DMS53 (cell line): ENCODE results near the gene PRRT1B.

Experiments
- DNase-seq: peaks from one replicate; lab custom pipeline; 2025; lab: John Stamatoyannopoulos, UW

PRRT1B gene

DNA sequence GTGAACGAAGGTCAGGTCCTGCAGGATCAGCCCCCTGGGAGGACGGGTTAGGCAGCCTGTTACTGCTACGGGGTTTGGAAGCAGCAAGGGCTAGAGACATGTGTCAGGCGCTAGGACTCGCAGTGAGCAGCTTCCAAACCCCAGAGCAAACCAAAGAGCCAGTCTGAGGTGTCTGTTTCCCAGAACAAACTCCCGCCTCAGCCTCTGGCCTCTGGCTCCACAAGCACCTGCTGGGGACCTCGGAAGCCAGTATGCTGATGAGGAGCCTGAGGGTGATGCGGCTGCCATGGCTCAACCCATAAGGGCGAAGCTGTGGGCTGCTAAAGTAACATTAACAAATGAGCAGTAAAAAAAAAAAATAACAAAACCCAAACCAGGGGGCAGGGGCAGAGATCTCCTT, 35.0 kb downstream of the PRRT1B start:
- DNase-seq, result no peak

DNA sequence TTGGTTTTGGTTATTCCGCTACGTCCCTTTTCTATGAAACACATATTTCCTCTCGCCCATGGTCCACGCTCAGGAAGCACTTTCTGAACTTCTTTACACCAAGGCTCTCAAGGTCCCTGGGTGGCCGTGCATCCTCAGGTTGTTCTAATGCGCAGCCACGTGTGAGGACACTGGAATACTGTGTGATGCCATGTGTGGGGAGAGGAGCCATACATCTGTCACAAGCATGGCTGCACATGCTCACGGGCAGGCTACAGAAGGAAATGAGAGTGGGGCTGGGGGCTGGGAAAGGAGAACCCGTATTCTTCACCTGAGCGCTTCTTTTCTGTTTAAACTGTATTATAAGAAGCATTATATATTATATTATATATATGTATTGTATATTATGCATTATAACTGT, 36.7 kb downstream of the PRRT1B start:
- DNase-seq, result no peak

DNA sequence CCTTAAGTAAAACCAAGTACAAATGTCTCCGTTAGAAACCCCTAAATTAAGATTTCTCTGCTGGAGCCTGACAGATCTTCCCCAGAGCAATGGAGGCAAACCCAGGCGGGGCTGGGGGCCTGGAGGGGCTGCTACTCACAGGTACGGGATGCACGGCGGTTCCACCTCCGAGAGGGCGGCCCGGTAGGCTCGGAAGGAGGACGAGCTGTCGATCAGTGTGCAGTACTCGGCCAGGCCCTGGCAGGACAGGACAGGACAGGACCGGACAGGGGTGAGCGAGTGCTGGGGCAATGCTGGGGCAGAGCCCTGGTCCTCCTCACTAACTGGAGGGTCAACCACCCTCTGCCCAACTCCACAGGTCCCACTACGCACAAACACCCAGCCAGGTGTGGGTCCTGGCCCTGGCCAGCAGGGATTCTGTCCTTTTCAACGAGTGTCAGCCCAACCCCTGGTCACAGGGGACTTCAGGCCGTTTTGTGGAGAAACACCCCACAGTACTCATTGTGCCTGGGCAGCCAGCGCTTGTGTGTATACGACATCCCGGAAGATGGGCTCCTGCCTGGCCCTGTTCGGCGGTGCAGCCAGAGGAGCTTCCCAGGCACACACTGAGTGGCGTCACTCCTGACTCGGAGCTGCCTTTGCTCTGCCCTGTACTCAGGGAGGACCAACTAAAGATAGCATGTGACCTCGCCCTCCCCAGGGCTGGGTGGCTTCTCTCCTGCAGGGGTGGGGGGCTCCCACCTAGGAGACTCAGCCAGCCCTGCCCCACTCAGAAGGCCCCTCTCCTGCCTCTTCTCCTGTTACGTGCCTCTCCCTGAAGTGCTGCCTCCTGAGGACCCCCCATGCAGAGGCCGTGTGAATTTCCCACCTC, 37.4 kb downstream of the PRRT1B start:
- no peak for DNase-seq

DNA sequence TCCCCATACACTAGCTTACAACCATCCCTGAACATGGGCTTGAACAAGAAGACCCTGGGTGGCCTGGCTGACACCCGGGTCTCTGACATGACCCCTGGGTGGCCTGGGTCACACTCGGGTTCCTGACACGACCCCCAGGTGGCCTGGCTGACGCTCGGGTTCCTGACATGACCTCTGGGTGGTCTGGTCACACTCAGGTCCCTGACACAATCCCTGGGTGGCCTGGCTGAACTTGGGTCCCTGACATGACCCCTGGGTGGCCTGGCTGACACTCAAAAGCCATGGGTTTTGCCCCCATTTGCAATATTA, 38.0 kb downstream of the PRRT1B start:
- DNase-seq, result no peak

DNA sequence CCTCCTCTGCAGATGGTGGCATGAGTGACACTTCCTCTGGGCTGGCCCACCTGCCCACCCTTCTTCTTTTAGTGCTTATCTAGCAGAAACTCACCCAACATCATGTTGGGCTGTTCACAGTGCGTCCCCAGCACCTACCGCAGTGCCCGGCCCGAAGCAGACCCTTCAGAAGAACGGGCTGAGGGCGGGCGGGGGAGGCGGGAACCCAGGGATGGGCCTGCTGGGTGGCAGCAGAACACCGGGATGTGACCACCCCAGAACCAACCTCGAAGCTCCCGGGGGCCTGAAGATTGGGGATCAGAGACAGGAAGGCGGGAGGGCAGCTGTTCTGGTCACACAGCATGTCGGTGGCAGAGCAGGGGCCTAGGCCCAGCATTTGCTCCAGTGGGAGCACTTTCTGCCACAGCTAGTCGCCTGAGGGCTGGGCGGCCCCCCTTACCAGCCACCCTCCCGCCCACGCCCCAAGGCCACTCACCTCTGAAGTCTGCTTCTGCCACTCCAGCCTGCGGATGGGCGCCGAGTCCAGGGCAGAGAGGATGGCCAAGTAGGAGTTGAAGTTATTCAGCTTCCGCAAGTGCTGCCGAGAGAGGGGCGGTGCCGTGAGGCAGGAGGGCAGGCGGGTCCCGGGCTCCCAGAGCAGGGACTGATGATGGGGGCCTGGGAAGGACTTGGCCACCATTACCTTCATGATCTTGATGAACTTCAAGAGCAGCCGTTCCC, 38.7 kb downstream of the PRRT1B start:
- no peak for DNase-seq

DNA sequence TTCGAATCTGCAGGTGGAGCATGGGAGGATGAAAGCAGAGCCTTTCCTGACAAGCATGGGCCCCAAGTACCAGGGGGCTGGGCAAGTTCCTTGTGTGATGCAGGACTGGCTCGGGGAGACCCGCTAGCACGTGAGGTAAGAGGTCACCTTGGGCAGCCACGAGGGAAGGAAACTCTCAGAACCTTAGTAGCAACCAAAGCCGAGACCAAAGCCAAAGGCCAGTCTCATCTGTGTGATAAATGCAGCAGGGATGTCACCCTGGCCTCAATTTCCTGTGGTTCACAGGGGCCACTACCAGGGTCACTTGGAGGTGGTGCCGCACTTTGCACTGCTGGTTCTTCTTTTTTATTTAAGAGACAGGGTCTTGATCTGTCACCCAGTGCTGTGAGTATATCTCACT, 39.5 kb downstream of the PRRT1B start:
- DNase-seq, result no peak

DNA sequence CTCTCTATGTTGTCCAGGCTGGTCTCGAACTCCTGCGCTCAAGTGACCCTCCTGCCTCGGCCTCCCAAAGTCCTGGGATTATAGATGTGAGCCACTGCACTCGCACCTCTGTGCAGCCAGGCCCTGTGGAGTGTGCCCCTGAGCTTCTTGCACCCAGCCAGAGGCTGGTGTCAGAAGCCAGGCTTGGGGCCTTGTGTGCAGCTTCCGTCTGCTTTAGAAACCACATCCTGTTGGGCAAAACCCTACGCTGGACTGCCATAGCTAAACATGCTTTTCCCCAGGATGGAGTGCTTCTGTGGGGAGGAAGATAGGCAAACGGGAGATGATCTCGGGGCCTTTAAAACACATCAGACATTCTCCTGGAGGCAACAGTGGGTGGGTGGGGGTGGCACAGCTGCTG, 40.1 kb downstream of the PRRT1B start:
- no peak for DNase-seq

DNA sequence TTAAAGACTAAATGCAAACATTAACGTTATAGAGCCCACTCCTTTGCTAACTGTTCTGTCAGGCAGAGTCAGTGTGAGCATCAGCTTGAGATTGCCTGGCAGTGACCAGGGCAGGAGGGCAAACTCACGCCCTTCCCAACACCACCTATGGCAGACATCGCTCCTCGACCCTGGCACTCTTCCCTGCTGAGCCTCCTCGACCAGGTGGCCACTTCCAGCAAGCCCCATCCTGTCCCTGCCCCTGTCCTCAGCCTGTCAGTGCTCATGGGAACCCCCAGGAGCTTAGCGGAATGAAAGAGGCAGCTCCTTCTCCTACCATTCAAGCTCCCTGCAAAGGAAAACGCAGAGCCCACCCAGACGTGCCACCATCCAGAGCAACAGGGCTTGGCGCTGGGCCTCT, 42.0 kb downstream of the PRRT1B start:
- DNase-seq, result no peak

DNA sequence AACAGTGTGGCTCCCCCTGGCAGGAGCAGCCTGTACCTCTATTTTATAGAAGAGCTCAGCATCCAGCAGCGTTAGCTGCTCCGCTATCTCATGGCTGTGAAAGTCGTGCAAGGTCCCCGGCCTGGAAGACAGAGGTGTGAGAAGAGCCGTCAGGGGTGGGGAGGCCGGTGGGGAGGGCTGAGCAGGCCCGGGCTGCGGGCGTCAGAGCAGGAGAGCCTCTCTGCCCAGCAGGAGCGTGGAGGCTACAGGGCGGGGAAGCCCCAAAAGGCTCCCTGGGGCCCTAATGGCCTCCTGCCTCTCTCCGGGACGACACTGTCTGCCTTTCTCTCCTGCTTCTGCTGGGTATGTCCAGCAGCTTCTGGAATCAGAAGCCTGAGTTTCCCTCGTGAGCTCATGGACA, 42.6 kb downstream of the PRRT1B start:
- no peak for DNase-seq

DNA sequence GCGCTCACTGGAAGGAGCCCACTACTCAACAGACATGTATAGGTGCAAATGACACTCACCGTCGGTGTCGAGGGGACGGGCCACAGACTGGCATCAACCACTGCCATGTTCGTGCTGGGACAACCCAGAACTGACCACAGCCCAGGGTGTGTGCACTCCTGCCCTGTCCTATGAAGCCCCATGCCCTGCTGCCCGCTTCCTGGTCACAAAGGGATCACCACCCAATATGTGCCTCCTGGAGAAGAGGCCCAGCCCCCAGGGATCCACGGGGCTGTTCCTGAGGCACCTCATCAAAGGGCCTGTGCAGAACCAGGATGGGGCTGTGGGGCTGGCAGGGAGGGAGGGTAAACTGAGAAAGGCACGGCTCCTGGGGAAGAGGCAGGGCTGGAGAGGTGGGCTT, 43.1 kb downstream of the PRRT1B start:
- DNase-seq, result no peak

DNA sequence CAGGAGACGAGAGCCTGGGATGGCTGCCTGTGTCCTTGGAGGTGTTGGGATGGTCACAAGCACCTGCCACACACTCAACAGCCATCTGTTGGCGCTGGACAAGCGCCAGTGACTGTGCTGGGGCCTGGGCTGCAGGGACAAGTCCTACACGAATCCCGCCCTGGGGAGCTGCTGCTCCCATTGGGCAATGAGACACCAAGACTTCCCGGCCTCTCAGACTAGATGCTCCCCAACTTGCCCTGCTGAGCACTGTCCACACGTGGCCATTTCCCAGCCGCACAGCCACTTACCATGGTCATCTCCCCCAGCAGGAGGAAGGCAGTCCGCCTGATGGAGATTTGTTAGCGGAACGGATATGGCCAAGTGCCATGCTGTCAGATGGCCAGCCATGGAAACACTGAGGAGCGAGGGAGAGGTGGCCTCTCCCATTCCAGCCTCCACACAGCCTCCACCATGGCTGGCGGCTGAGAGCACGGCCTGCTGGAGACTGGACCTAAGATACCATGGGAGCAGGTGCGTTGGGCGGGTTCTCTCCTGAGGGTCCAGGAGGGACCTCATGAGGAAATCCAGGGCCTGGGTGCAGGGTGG, 43.9 kb downstream of the PRRT1B start:
- peak; percentile 42 for DNase-seq

DNA sequence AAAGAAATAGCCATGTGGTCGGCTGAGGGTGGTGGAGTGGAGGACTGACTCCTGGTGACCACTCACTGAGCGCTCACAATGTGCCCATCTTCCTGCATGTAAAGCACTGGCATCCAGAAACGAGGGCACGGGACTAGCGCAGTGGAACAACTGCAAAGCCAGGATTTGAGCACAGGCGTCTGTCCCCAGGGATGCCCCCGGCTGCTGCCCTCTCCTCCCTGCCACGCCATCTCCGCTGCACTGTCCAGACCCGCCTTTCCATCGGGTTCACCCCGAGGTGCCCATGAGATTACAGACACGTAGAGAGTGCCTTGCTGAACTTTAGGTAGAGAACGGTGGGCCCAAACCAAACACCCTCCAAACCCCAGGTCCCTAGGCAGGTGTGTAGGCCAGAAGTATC, 44.7 kb downstream of the PRRT1B start:
- DNase-seq, result no peak

DNA sequence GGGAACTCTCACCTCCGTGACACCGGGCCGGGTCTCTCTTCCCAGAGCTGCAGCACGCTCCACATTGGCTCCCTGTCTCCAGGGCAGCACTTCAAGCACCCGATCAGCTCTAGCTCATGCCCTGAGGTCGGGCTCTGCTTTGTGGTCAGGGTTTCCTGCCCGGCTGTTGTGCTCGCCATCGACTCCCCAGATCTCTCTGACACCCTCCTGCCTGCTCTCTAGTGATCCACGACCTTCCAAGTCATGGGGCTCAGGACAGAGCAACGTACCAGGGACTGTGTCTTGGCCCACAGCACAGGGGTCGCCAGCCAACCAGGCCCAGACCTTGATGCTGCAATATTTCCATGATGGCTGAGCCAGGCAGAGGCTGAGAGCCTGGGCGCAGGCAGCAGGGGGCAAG, 45.1 kb downstream of the PRRT1B start:
- no peak for DNase-seq

DNA sequence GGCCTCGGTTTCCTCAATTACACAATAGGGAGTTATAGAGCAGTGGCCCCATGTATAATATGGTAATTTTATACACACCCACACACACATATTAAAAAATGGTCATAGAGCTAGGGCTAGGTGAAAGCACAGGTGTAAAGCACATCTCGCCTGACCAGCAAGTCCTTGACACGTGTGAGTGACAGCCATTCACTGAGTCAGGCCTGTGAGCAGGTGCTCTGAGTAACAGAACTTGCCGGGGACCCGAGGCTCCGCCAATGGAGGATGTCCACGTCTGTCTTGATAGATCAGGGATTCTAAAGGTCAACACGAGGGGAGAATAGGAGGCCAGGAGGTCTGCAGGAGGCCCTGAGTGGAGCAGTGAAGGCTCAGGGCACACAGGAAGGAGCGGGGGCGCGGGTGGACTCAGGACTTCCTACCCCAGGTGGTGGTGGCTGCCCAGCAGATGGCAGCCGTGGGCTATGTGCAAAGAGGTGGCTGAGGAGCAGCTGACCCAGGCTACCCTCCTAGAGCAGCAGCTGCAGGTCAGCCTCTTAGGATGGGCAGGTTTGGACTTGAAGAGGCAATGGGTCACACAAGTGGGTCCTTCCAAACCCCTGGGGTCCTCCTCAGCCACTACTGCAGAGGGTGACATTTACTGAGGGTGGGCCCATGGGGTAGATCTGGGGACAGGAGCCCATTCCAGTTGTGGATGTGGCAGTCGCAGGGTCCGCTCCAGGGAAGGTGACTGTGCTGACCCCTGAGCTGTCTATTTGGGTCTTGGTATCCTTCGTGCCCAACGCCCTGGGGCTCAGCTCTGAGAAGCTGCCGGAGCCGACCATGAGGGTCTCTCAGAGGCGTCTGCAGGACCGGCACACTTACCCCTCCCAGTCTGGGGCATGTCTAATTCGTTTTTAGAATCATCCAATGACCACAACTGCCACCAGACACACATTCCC, 45.9 kb downstream of the PRRT1B start:
- peak; percentile 94 for DNase-seq

DNA sequence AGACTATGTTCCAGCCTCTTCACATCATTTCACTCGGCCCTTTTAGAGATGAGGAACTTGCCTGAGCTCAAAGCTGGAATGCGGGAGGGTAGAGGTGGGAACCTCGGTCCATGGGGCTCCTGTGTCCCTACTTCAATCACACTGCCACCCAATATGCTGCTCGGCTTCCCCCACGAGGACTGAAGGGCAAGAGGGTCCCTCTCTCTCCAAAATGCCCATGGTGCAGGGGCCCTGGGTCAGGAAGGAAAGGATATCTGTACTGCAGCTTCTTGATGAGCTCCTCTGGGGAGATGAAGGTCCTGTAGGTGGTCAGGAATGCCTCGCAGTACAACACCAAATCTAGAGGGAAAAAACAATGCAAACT, 46.5 kb downstream of the PRRT1B start:
- no peak for DNase-seq

DNA sequence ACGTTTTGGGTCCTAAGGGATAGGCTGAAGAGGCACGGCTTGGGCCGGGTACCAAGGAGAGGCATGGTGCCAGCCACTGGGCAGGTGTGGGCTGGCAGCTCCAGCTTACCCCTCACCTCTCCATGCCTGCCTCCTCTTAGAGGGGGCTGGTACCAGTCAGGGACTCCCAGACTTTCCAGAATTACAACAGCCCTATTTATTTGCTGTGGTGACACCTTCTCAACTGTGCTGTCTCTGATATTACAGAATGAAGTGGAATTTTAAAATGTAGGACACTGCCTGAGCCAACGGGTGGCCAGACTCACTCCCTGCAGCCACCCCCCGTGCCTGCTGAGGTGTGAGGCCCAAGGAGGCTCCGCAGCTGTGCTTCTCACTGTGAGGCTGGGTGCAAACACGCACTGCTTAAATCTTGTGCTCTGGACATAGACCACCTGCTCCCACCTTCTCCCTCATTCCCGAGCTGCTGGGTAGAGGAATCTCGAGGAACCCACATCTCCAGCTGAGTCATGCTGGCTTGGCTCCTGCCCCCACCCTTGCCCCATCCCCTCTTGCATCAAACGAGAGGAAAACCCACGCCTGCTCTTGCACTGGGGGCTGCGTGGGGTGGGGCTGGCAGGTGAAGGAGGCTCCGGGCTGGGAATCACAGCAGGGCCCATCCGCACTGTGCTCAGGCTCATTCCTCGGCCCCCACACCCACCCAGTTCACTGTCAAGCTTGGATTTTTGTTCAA, 47.9 kb downstream of the PRRT1B start:
- DNase-seq, result no peak

DNA sequence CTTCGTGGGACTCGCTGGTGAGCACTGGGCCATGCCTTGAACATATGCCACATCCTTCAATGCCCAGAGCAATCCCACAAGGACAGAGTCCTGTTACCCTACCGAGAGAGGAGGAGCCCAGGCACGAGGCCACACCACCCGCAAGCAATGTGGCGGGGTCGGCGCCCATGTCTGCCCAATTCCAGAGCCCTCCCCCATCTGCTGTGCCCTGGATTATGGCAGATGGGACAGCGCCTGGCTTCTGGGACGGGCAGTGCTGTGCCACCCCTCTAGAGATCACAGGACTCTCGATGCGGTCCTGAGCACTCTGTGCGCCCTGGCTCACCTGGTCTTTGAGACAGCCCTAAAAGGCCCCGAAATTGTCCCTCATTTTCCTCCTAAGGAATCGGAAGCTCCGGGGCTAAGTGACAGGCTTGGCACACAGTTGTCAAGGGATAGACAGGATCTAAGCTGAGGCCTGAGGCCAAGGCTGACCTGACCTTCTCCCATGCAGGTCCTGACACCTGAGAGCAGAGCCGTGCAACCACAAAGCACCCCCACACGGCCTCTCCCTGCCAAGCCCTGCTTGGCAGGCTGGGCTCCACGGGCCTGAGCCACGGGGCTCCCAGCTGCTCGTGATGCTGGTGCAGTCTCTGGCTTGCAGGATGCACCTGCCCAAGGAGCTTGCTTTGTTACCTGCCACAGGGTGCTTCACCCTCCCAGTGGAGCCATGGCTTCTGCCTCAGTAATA, 48.8 kb downstream of the PRRT1B start:
- no peak for DNase-seq

DNA sequence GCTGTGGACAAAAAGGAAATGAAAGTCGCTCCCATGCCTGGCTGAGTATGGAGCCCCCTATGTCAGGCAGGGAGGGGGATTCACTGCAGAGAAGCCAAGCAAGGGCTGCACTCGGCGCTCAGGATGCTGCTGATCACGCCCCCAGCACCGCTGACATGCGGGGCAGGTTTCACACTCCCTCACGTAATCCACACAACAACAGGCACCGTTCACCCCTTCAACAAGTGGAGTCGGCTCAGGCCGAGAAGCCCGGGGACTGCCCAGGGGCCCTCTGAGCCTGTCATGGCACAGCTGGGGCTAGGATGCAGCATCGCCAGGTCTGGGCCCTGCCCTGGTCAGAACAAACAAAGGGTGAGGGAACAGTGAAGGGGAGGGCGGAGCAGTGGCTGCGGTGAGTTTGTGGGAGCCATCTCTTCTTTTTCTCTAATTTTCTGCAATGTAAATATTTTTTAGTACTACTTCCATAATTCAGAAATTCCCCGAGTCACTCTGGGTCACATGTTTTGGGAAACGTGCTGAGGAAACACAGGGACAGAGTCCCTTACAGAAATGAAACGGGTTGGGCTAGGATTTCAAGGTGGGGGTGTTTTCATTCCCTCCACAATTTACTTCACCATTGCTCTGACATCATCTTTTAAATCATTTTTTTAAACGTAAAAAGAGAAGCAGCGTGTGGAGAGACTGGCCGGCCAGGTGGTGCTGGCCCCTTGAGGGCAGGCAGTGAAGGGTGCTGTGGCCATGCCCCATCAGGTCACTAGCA, 49.8 kb downstream of the PRRT1B start:
- no peak for DNase-seq

DNA sequence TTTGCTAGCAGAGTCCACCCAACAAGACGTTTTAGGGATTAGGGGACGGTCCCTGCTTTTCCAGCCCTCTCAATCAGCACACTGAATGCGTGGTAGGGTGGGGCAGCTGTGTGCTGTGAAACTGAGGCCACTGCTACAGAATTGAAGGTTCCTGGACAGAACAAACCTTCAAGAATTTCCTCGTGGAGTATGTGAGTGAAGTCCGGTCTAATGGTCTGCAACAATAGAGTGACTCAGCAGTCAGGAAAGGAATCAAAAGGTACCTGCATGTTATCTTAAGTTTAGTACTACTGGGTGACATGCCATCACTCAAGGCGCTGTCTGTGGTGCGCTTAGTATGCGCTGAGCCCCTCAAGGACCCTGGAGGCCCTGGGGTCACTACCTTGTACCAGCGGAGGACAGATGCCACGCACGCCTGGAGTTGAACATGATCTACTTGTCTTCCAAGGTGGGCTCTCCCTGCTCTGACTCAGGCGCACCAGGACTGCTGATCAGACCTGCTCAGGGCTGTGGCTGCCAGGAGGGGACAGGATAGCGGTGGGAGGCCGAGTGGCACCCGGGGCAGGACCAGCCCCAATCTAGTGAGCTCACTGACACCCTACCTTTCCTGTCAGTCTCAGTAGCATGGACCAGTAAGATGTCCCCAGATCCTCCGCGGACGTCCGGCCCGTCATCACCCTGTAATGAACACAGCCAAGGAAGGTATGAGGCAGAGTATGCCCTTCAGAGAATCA, 50.5 kb downstream of the PRRT1B start:
- no peak for DNase-seq

DNA sequence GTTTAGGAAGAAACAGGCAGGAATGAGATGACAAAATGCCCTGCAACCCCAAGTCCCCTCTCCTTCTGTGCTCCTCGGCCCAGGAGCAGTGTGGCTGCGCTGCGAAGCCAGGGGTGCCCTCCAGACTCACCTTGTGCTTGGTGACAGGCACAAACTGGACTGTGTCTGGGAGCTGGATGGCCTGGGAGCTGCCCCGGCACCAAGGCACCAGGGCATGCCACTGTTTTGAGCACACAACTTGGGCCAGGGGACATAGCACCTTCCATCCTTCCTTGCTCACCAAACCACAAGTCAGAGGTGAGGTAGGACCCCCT, 51.1 kb downstream of the PRRT1B start:
- DNase-seq, result no peak
